Measurements from ENCODE around the gene SFT2D2.

SFT2D2 gene

DNA sequence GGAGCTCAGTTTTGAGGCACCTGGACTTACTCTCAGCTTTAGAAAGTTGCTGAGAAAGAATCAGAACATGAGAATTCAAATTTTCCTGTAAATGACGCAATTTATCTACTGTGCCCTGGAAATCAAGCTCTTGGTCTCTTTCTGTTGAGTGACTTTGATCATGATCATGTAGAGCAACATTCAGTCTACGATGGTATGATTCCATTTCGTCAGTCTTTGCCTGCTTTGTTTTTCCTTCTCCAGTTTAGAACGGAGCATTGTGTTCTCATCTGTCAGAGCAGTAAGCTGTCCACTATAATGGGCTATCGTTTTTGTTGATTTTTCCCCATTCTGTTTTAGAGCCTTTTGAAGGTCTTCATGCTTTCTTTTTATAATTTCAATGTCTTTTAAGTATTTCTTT lies 20.7 kb downstream of the SFT2D2 start:
- DNase-seq = no peak
- H3K27me3 ChIP-seq (replicated peaks) = no peaks in the 10 kb centered on the region
- H3K36me3 ChIP-seq (replicated peaks) = peaks cover 19% of the 10 kb centered on the region
- TF ChIP-seq, protein P1, sequence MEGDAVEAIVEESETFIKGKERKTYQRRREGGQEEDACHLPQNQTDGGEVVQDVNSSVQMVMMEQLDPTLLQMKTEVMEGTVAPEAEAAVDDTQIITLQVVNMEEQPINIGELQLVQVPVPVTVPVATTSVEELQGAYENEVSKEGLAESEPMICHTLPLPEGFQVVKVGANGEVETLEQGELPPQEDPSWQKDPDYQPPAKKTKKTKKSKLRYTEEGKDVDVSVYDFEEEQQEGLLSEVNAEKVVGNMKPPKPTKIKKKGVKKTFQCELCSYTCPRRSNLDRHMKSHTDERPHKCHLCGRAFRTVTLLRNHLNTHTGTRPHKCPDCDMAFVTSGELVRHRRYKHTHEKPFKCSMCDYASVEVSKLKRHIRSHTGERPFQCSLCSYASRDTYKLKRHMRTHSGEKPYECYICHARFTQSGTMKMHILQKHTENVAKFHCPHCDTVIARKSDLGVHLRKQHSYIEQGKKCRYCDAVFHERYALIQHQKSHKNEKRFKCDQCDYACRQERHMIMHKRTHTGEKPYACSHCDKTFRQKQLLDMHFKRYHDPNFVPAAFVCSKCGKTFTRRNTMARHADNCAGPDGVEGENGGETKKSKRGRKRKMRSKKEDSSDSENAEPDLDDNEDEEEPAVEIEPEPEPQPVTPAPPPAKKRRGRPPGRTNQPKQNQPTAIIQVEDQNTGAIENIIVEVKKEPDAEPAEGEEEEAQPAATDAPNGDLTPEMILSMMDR (IDR thresholded peaks at IDR 0.05; ENCODE audit: low read depth, low read length, missing control alignments) = no peak
- no peak overlapping the region for H3K27ac ChIP-seq
- no peak overlapping the region for H3K4me3 ChIP-seq (ENCODE audit: low read depth, low read length)
- in situ Hi-C loops (cut with HindIII; ENCODE audit: low pct_ligation_motif_present, low sequenced_read_pairs) = no loop called here

DNA sequence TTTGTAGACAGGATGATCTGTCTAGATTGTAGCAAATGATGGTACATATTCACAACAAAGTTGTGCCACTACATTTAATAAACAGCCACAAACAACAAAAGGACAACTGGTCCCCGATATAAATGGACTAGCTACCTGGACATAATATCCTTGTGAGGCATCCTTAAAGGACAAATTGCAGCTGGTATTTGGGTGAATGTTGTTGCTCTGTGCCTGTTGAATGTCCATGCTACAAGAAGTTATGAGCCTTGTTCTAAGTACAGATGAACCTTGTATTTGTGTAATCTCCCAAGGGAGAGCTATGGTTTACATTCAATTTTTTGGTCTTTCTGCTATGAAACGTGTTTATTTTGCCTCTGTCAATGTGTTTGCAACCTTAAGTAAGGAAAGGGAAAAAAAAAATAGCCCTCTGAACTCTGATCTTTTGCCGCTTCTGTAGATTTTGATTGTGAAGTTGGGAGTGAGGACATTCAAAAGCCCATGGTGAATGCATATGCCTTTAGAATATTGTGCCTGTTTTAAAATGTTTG lies 26.5 kb downstream of the SFT2D2 start:
- Histone ChIP-seq H3K27ac (no peak overlapping the region), H3K36me3 (replicated peaks) (peaks cover 2% of the 10 kb centered on the region), H3K27me3 (replicated peaks) (no peaks in the 10 kb centered on the region), H3K4me3 (ENCODE audit: low read depth, low read length) (no peak overlapping the region)
- DNase-seq = no peak
- in situ Hi-C loops (cut with HindIII; ENCODE audit: low pct_ligation_motif_present, low sequenced_read_pairs) = no loop called here
- TF ChIP-seq, protein P1 (IDR thresholded peaks at IDR 0.05; ENCODE audit: low read depth, low read length, missing control alignments) = no peak

DNA sequence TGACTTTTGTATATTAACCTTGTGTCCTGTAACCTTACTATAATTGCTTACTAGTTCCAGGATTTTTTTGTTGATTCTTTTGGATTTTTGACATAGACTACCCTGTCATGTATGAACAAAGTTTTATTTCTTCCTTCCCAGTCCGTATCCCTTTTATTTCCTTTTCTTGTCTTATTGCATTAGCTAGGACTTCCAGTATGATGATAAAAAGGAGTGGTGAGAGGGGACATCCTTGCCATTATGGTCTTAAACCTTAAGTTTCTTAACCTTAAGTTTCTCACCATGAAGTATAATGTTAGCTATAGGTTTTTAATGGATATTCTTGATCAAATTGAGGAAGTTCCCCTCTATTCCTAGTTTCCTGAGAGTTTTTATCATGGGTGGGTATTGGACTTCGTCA lies 30.4 kb downstream of the SFT2D2 start:
- TF ChIP-seq, protein P1 (IDR thresholded peaks at IDR 0.05; ENCODE audit: low read depth, low read length, missing control alignments) = no peak
- in situ Hi-C loops (cut with HindIII; ENCODE audit: low pct_ligation_motif_present, low sequenced_read_pairs) = no loop called here

DNA sequence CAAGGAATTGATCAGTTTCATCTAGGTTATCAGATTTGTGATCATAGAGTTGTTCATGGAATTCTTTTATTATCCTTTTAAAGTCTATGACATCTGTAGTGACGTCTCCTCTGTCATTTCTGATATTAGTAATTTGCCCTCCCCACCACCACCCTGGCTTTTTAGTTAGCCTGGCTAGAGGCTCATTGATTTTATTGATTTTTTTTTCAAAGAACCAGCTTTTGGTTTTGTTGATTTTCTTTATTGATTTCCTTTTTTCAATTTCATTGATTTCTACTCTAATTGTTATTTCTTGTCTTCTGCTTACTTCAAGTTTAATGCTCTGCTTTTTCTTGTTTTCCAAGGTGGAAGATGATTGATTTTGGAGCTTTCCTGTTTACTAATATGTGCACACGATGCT lies 31.6 kb downstream of the SFT2D2 start:
- no peak for DNase-seq
- Histone ChIP-seq H3K27ac (no peak overlapping the region), H3K36me3 (replicated peaks) (no peaks in the 10 kb centered on the region), H3K4me3 (ENCODE audit: low read depth, low read length) (no peak overlapping the region), H3K27me3 (replicated peaks) (no peaks in the 10 kb centered on the region)
- TF ChIP-seq, protein P1 (IDR thresholded peaks at IDR 0.05; ENCODE audit: low read depth, low read length, missing control alignments) = no peak
- in situ Hi-C loops (cut with HindIII; ENCODE audit: low pct_ligation_motif_present, low sequenced_read_pairs) = no loop called here

More for the DNA sequence above, 30.4 kb downstream of the SFT2D2 start:
- Histone ChIP-seq H3K36me3 (replicated peaks) (no peaks in the 10 kb centered on the region), H3K4me3 (ENCODE audit: low read depth, low read length) (no peak overlapping the region), H3K27ac (no peak overlapping the region), H3K27me3 (replicated peaks) (no peaks in the 10 kb centered on the region)
- no peak for DNase-seq

DNA sequence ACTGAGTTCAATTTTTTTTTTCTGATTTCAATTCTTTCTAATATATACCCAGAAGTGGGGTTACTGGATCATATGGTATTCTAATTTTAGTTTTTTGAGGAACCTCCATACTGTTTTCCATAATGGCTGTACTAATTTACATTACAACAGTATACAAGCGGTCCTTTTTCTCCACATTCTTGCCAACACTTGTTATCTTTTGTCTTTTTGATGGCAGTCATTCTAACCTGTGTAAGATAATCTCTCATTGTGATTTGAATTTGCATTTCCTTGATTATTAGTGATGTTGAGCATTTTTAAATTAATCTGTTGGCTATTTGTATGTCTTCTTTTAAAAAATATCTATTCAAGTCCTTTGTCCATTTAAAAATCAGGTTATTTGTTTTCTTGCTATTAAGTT lies 33.8 kb downstream of the SFT2D2 start:
- Histone ChIP-seq H3K4me3 (ENCODE audit: low read depth, low read length) (no peak overlapping the region), H3K36me3 (replicated peaks) (no peaks in the 10 kb centered on the region), H3K27ac (no peak overlapping the region), H3K27me3 (replicated peaks) (no peaks in the 10 kb centered on the region)
- TF ChIP-seq, protein P1 (IDR thresholded peaks at IDR 0.05; ENCODE audit: low read depth, low read length, missing control alignments) = no peak
- in situ Hi-C loops (cut with HindIII; ENCODE audit: low pct_ligation_motif_present, low sequenced_read_pairs) = no loop called here
- DNase-seq = no peak

DNA sequence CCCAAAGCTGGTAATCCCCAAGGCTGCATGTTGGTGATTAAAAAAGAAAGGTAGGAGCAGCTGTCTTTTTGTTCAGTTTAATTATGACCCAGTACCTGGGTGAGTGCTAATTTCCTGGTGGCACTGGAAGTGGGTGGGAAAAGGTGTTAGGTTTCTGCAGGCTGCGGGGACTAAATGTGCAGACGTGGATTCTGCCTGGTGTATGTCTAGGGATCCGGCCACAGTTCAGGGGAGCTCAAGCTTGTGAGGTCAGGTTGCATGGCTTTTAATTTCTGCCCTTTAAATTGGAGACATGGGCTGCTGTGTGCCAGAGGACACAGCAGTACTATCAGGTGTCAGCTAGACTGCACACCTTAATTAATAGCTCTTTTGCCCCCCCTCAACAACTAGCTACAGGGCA lies 34.6 kb downstream of the SFT2D2 start:
- TF ChIP-seq, protein P1 (IDR thresholded peaks at IDR 0.05; ENCODE audit: low read depth, low read length, missing control alignments) = no peak
- Histone ChIP-seq H3K4me3 (ENCODE audit: low read depth, low read length) (no peak overlapping the region), H3K36me3 (replicated peaks) (no peaks in the 10 kb centered on the region), H3K27ac (no peak overlapping the region), H3K27me3 (replicated peaks) (no peaks in the 10 kb centered on the region)
- in situ Hi-C loops (cut with HindIII; ENCODE audit: low pct_ligation_motif_present, low sequenced_read_pairs) = no loop called here
- DNase-seq = no peak

Data from brain microvascular endothelial cell (primary cell).